T47D (cell line): ENCODE results near the gene FMN2.

Experiments used
- DNase-seq, 2 experiments: peaks; one replicate each; pipeline versions ENCODE4 v3.0.0 to v3.0.0-alpha.2; 2011 to 2012; ENCODE audit warnings: low read depth in 1 of 2, low spot score in 1 of 2
- JUND ChIP-seq: IDR thresholded peaks from 2 replicates; pipeline ENCODE4 v1.6.1; 2012; ENCODE audit warnings: low read depth
- in situ Hi-C: cut with HindIII; loops from 2 replicates; pipeline ENCODE4 v1.10.0; 2016; ENCODE audit warnings: low sequenced_read_pairs, low pct_unique_long_range_greater_than_20kb

Gene FMN2

DNA sequence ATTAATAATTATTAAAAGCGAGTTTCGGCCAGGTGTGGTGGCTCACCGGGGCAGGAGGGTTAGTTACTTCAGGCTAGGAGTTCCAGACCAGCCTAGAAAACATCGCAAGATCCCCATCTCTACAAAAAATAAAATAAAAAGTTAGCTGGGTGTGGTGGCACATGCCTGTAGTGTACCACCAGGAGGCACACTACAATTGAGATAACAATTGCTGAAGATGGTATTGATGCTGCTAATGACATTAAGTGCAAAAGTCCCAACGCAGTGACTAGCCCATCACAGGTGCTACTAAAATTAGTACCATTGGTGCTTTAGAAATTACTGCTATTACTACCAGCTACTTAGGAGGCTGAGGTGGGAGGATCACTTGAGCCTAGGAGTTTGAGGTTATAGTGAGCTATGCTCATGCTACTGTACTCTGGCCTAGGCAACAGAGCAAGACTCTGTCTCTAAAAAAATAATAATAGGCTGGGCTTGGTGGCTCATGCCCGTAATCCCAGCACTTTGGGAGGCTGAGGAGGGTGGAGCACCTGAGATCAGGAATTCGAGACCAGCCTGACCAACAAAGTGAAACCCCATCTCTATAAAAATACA, 363.6 kb downstream of the FMN2 start:
- in situ Hi-C loops, result no loop called here
- no peak for TF ChIP-seq JUND
- peak in 1 of 2 experiments; percentile 43 for DNase-seq

DNA sequence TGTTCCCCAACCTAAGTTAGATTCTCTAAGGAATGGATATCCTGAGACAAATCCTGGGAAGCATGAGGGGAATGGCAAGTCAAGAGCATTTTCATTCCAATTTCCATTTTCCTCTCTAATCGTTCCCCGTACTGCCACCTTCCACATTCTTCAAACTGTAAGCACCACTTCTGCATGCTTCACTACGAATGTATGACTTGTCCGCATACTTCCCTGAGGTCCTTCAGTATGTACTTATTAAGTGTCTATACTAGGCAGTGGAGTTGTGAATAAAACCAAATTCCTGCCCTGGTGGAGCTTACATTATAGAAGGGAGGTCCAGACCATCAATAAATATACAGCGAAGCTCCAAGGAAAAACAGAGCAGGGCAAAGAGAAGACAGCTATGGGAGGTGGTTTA, 365.5 kb downstream of the FMN2 start:
- in situ Hi-C loops, result no loop called here
- no peak for DNase-seq
- no peak for TF ChIP-seq JUND

DNA sequence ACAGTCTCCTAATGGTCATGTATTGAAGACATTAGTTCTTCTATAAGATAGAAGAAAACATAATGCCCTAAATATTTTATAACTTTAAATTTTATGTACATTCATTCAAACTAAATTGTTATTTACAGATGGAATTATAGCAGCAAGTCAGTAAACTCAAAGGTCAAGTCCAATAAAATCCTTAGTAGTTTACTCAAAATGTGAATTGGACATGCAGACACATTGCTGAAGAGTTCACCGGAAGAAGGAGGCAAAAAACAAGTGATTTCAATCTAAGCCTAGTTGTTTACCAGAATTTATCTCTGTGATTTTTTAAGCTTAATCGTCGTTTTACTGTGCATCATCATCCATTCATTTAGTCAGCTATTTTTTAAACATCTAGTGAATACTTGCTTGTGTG, 370.6 kb downstream of the FMN2 start:
- TF ChIP-seq JUND, result 0 out of 2 replicates have a peak, but pooled peaks have one; percentile 15
- in situ Hi-C loops, result no loop called here
- no peak for DNase-seq

DNA sequence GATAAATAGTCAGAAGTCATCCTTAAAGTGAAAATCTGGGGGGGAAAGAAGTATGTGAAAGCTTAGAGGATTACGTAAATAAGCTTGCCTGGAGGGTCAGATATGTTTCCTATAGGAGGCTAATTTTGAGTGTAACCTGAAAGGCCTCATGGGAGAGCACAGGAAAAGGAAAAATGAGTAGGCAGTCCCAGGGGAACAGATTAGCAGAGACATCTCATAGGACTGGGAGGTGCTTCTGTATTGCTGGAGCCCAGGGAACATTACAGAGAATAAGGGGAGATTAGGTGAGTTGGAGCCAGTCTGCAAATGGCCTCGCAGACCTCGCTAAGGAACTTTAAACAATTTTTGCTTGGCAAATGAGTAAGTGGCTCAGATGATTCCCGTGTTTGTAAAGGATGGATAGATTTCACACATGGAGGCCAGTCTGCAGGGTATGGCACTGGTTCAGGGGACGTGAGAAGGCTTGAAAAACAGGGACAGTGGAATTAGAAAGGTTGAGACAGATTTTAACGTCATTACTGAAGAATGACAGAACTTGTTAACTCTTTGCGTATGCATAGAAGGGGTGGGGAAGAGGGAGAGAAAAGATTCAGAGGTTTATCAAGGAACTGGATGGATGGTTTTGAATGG, 371.2 kb downstream of the FMN2 start:
- no peak for TF ChIP-seq JUND
- no peak for DNase-seq
- in situ Hi-C loops, result no loop called here

DNA sequence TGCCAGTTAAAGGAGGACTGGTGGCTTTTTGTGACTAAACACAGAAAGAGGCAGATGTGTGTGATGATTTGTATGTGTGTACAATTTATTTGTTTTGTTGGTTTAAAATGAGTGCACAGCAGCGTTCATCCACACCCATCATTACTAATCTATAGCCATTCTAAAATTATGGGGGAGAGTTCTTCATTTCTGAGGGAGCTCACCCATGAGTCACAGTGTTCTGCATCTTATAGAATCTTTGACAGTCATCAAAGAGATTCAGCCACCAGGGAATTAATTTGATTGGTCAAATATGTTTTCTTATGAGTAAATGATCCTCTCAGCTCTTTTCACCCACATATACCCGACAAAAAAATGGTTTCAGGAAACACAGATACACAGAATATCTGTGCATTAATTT, 372.4 kb downstream of the FMN2 start:
- in situ Hi-C loops, result no loop called here
- DNase-seq, result no peak
- TF ChIP-seq JUND, result no peak

DNA sequence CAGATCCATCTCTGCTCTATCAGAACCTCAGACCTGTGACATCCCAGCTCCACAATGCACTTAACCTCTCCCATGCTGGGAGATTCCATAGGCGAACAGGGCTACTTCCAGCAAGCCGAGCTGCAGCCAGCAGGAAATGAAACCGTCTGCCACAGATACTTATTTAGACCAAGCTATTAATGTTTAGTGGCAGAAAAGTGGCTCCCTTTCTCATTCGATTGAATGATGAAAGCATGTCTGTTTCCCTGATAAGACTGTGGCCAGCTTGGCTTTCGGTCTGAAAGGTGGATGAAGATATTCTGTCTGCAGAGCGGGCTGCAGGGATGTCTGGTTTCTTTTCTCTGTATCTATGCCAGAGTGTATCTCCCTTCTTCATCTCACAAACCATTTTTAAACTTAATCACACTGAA, 373.9 kb downstream of the FMN2 start:
- in situ Hi-C loops, result no loop called here

DNA sequence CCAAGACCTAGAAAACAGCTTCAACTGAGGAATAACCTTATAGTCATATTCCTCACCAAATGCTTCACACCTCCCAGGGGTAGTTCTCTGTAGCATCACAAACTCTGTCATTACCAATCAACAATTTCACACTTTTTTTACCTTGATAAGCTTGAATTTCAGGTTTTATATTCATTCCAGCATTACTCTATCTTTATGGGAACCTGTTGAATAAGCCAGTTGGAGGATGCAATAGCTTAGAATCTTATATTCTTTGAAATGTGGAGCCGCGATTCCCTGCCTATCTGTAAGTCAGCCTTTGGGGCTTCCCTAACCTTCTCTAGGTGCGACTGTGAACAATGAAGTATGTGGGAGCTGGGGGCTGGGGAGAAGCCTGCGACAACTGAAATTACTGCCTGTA, 374.8 kb downstream of the FMN2 start:
- TF ChIP-seq JUND, result no peak
- DNase-seq, result no peak
- in situ Hi-C loops, result no loop called here

More for the DNA sequence above, 373.9 kb downstream of the FMN2 start:
- TF ChIP-seq JUND, result no peak
- peak in 1 of 2 experiments; percentile 19 for DNase-seq

DNA sequence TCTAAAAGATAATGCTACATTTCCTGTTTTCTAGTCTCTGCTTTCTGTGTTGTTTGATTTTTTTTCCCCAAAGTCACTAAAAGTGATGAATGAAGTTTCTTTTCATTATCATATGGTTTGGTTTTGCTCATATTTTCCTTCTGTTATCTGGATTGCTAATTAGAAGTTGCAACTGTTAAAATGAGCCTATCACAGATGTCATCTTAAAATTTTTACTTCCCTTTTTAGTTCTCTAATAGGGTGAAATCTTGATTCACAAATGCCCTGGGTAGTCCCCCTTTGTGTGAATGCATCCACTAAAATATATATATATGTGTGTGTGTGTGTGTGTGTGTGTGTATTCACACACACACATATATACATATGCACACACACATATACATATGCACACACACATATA, 376.2 kb downstream of the FMN2 start:
- TF ChIP-seq JUND, result no peak
- in situ Hi-C loops, result no loop called here
- DNase-seq, result no peak

DNA sequence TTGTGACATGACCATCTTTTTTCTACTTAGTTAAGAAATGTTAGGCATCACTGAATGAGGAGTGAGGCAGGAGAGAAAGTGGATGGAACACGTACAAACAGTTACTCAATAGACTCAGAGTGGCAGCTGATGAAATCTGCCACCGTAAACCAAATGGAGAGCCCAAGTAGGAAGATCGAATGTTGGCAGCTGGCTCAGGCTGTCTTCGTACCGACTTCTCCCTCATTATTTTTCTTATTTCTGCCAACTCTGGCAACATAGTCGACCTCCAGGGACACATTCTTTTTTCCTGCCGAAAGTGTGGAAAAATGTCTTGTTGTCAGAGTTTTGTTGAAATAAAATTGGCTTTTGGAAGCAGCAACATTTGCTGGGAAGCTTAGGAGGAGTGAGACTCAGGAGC, 377.0 kb downstream of the FMN2 start:
- in situ Hi-C loops, result no loop called here
- no peak for DNase-seq
- TF ChIP-seq JUND, result no peak

DNA sequence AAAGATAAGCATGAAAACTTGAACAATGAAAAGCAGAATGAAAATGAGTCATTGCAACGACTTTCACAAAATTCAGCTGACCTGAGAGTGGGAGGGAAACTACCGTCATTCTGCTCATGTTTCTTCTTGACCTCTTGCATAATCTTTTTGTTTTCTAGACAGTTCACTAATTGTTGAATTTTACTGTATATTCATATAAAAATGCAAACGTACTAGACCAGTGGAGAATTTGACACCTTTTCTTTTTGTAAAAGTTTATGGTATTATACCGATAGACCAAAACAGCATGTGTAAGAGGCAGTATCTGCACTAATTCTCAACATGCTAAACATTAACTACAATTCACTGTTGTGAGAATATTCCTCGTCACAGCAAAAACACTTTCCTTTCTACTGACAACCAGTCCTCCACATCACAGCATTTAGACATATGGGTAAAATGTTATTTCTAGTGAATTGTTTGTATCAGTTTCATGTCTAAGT, 382.5 kb downstream of the FMN2 start:
- no peak for TF ChIP-seq JUND
- DNase-seq, result no peak
- in situ Hi-C loops, result no loop called here

DNA sequence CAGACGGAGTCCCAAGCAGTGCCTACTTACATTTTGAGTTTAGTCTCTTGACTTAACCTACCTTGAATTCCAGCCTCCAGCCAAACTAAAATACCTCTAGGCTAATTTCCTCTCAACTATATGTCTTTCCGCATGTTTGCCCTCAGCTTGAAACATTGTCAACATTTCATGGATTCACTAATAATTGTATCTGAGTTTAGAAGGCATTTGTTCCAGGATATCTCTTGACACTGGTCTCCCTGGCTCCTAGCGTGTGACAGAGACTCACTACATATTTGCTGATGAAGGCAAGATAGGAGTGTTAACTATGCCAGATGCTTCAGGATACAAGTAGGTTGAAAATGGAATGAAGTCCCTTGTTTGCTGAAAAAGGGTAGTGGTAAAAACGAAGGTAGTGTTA, 384.1 kb downstream of the FMN2 start:
- TF ChIP-seq JUND, result peak; percentile 62
- peak in 1 of 2 experiments; percentile 87 for DNase-seq
- in situ Hi-C loops, result no loop called here

DNA sequence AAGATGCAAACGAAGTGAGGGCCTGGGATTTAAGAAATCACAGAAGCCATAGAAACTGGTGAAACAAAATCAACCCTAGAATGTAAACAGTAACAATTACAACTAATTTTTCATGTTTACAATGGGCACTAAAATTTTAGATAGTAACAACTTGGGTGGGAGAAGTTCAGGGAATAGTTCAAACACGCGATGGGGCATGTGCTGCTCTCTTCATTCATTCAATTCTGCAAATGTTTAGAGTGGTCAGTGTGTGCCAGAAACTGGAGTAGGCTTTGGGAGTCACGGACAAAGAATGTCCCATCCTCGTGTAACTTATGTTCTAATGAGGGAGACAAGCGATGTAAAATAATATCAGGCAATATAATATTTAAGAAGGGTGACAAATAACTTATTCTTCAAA, 386.9 kb downstream of the FMN2 start:
- DNase-seq, result no peak
- no peak for TF ChIP-seq JUND
- in situ Hi-C loops, result no loop called here

DNA sequence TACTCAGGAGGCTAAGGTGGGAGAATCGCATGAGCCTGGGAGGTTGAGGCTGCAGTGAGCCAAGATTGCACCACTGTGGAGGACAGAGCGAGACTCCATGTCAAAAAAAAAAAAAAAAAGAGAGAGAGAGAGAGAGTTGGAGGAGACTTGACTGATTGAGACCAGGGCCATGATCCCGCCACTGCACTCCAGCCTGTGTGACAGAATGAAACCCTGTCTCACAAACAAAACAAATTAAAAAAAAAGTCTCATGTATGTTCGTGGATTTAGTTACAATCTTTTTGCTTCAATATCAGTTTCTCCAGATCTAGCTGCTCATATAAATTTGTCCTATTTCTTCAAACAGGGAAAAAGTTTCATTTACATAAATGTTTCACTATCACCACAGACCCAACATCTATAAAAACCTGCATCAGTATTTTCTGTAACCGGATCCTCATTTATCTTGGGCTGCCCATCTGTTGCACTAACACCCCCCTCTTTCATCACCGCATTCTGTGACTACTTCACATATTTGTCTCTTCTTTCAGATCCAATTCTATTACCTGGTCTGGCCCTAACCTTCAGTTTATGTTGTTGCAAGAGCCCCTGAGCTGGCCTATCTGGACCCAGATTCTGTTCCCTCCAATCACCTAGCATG, 393.2 kb downstream of the FMN2 start:
- DNase-seq, result no peak
- no peak for TF ChIP-seq JUND
- in situ Hi-C loops, result no loop called here
